ENCODE measurements around the gene SMAD1.

GRCh38 chr4:145513020-145513621 is 31.5 kb downstream of the SMAD1 start:
- TF ChIP-seq POLR2A (IDR thresholded peaks at IDR 0.05): no peak
- TF ChIP-seq, protein P1, sequence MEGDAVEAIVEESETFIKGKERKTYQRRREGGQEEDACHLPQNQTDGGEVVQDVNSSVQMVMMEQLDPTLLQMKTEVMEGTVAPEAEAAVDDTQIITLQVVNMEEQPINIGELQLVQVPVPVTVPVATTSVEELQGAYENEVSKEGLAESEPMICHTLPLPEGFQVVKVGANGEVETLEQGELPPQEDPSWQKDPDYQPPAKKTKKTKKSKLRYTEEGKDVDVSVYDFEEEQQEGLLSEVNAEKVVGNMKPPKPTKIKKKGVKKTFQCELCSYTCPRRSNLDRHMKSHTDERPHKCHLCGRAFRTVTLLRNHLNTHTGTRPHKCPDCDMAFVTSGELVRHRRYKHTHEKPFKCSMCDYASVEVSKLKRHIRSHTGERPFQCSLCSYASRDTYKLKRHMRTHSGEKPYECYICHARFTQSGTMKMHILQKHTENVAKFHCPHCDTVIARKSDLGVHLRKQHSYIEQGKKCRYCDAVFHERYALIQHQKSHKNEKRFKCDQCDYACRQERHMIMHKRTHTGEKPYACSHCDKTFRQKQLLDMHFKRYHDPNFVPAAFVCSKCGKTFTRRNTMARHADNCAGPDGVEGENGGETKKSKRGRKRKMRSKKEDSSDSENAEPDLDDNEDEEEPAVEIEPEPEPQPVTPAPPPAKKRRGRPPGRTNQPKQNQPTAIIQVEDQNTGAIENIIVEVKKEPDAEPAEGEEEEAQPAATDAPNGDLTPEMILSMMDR (IDR thresholded peaks at IDR 0.05): no peak
